Large intestine (tissue), 12 donors: ENCODE results near the gene ZFP30. TPM values are rescaled to one million over a fixed set of nuclear protein-coding genes. Genes with fewer than 3 reads are reported as not detected.
"Not testable (repeated sequence)": the region's sequence is repeated elsewhere in the genome, so short reads cannot be mapped to it uniquely, and the experiment has no call there.

Experiments used
- DNase-seq, 2 donors: peaks; one replicate each; pipeline versions ENCODE4 v3.0.0 to v3.0.0-alpha.2; 2013
- H3K27ac ChIP-seq: one replicate; pipeline ENCODE4 v1.5.1; 2013; ENCODE audit warnings: low read length
- H3K27me3 ChIP-seq: 2 replicates; pipeline ENCODE4 v1.6.1; 2013; ENCODE audit warnings: low read length; ENCODE audit not compliant: control insufficient read depth, insufficient read depth
- H3K36me3 ChIP-seq: 2 replicates; pipeline ENCODE4 v1.6.1; 2013; ENCODE audit warnings: low read length; ENCODE audit not compliant: control insufficient read depth, insufficient read depth
- H3K4me1 ChIP-seq: one replicate; pipeline ENCODE4 v1.6.1; 2013; ENCODE audit warnings: low read length; ENCODE audit not compliant: control insufficient read depth, insufficient read depth
- H3K4me3 ChIP-seq: one replicate; pipeline ENCODE4 v1.5.1; 2013; ENCODE audit warnings: low read length
- H3K9me3 ChIP-seq: one replicate; pipeline ENCODE4 v1.6.1; 2013; ENCODE audit warnings: mild to moderate bottlenecking, low read depth, low read length, moderate library complexity; ENCODE audit not compliant: control insufficient read depth
- WGBS: methylation state at CpG from one replicate; pipeline ENCODE4 v1.1.5; 2013; ENCODE audit warnings: low lambda C conversion rate; ENCODE audit not compliant: insufficient coverage; 5-methylcytosine and 5-hydroxymethylcytosine counted together
- long read RNA-seq, 11 donors: transcript quantifications; one replicate each; lab custom pipeline, GENCODE V29; 2026
- polyA plus RNA-seq: library from polyadenylated mRNA; unstranded; fragments of 120-200 nt; gene quantifications from one replicate; pipeline ENCODE4 v1.2.1, GENCODE V29; 2013

Gene ZFP30
- polyA plus RNA-seq: 16.6 TPM
- long read RNA-seq, donor 1: 0 reads
- long read RNA-seq, donor 2: 0 reads
- long read RNA-seq, donor 3: 0 reads
- long read RNA-seq, donor 4: 0 reads
- long read RNA-seq, donor 5, full-length matches to known transcripts: 1 of 1 reads
- long read RNA-seq, donor 5, partial matches to known transcripts: 0 of 1 reads
- long read RNA-seq, donor 5, other reads (novel, unspliced or antisense): 0 of 1 reads
- long read RNA-seq, donor 6: 0 reads
- long read RNA-seq, donor 7, partial matches to known transcripts: 0 of 1 reads
- long read RNA-seq, donor 7, other reads (novel, unspliced or antisense): 0 of 1 reads
- long read RNA-seq, donor 8: 0 reads
- long read RNA-seq, donor 9: 0 reads
- long read RNA-seq, donor 10: 0 reads
- long read RNA-seq, donor 11: 0 reads

DNA sequence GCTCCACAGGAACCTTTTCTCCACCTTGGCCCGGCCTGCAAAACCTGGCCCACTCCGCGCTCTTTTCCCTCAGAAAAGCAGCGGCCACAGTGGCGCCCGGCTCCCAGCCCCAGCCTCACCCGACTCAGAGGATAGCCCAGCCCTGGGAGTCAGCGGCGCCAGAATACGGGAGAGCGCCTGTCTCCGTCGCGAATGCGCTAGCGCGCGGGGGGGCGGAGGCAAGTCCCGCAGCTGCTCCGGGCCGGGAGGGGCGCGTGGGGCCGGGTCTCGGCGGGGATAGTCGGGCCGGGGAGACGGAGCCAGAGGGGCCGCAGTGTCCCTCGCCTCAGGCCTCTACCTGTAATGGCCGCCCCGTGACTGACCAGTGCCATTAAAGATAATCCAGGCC lies at the start of gene ZFP30:
ZFP30 (minus strand) TSS at position 165 of the 388 bp plus-strand sequence. CDS start 7,643 bp downstream, outside the sequence.
- no CpG with 5 or more reads among the region's 34 CpGs for WGBS
- no peaks in the 10 kb centered on the region for H3K27me3 ChIP-seq
- DNase-seq: peak; percentile 91 to 95
- peak within 1 kb of the TSS; percentile 87 for H3K4me3 ChIP-seq
- H3K4me1 ChIP-seq: no peaks in the 10 kb centered on the region
- peak within 1 kb of the TSS; percentile 92 for H3K27ac ChIP-seq
- peaks cover 1% of the 10 kb centered on the region for H3K36me3 ChIP-seq
- H3K9me3 ChIP-seq: no peaks in the 10 kb centered on the region

DNA sequence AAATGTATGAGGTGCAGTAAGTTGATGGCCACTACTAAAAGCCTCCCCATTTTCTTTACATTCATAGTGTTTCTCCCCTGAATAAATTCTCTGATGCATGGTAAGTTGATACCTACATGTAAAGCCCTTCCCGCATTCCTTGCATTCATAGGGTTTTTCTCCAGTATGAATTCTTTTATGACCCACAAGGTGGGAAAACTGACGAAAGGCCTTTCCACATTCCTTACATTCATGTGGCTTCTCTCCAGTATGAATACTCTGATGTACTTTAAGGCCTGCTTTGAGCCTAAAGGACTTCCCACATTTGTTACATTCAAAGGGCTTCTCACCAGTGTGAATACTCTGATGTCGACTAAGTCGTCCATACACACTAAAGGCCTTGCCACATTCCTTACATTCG lies 43.8 kb upstream of the ZFP30 start:
- Histone ChIP-seq H3K9me3 (peaks cover 4% of the 10 kb centered on the region), H3K4me1 (no peaks in the 10 kb centered on the region), H3K27ac (no peak overlapping the region), H3K27me3 (no peaks in the 10 kb centered on the region), H3K36me3 (peaks cover 15% of the 10 kb centered on the region), H3K4me3 (no peak overlapping the region)
- WGBS: no CpG with 5 or more reads among the region's 5 CpGs
- no peak for DNase-seq

DNA sequence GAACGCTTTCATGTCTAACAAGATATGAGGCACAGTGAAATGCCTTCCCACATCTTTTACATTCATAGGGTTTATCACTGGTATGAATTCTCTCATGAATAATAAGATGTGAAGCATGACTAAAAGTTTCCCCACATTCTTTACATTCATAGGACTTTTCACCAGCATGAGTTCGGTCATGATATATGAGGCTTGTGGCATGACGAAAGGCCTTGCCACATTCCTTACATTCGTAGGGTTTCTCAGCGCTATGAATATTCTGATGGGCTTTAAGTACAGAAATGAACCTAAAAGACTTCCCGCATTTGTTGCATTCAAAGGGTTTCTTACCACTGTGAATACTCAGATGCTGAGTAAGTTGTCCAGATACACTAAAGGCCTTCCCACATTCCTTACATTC lies 43.0 kb upstream of the ZFP30 start:
- Histone ChIP-seq H3K36me3 (peaks cover 15% of the 10 kb centered on the region), H3K27ac (no peak overlapping the region), H3K9me3 (peaks cover 4% of the 10 kb centered on the region), H3K4me3 (no peak overlapping the region), H3K27me3 (no peaks in the 10 kb centered on the region), H3K4me1 (no peaks in the 10 kb centered on the region)
- WGBS: no CpG with 5 or more reads among the region's 6 CpGs
- no peak for DNase-seq

DNA sequence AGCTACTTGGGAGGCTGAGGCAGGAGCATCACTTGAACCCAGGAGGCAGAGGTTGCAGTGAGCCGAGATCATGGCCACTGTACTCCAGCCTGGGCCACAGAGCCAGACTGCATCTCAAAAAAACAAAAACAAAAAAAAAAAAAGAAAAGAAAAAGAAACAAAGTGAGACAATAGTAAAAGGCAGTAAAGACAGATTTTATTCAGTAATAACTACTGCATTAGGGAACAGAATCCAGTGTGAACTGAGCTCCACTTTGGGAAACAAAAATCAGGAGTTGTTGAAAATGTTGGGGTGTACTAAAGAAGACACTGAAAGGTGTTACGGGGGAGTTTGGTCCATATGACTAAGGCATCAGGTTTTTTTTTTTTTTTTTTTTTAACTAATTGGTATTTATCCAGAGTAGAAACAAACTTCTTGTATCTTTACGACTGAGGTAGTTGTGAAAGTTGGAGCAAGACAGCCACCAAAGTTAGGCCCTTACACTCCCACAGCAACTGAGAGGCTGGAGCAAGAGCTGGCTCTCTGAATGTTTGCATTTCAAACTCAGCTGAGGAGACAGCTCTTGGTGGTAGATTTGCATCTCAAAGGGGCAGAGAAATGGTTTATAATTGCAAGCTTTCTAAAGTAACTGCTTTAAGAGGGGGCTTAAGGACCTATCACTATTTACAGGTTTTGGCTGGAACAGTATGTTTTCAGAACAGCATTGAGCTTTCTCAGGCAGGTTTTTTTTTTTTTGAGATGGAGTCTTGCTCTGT lies 40.1 kb upstream of the ZFP30 start:
- no peak overlapping the region for H3K4me3 ChIP-seq
- H3K27ac ChIP-seq: no peak overlapping the region
- DNase-seq: no peak
- H3K36me3 ChIP-seq: peaks cover 15% of the 10 kb centered on the region
- H3K9me3 ChIP-seq: peaks cover 4% of the 10 kb centered on the region
- no peaks in the 10 kb centered on the region for H3K27me3 ChIP-seq
- H3K4me1 ChIP-seq: no peaks in the 10 kb centered on the region
- 80% methylated on average over 1 of the region's 3 CpGs for WGBS

DNA sequence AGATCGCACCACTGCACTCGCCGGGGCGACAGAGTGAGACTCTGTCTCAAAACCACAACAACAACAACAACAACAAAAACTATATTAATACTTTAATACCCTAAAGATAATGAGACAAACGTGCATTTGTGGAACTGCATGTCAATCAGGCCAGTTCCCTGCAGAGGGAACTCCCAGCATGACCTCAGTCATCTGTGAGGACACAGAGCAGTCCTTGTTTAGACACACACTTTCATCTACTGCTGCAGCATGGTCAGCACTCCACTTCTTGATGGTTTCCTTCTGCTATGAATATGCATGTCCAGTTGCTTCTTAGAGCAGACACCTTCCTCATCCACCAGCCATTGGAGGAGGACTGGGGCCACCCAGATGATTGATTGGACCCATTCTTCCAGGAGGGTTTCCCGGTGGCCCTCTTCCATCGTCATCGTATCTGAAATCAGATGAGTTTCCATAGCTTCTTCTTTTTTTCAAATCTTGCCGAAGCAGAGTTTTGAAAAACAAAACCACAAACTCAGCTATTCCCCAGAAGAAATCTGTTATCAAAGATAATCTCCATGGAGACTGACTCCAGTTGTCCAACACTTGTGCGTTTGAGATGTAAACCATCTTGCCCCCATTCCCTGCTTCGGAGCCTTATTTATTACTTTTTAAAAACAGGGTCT lies 37.8 kb upstream of the ZFP30 start:
- Histone ChIP-seq H3K9me3 (peaks cover 4% of the 10 kb centered on the region), H3K36me3 (peaks cover 2% of the 10 kb centered on the region), H3K27me3 (no peaks in the 10 kb centered on the region), H3K4me3 (no peak overlapping the region), H3K4me1 (no peaks in the 10 kb centered on the region), H3K27ac (no peak overlapping the region)
- no peak for DNase-seq
- WGBS: 64% methylated on average over 4 of the region's 11 CpGs

DNA sequence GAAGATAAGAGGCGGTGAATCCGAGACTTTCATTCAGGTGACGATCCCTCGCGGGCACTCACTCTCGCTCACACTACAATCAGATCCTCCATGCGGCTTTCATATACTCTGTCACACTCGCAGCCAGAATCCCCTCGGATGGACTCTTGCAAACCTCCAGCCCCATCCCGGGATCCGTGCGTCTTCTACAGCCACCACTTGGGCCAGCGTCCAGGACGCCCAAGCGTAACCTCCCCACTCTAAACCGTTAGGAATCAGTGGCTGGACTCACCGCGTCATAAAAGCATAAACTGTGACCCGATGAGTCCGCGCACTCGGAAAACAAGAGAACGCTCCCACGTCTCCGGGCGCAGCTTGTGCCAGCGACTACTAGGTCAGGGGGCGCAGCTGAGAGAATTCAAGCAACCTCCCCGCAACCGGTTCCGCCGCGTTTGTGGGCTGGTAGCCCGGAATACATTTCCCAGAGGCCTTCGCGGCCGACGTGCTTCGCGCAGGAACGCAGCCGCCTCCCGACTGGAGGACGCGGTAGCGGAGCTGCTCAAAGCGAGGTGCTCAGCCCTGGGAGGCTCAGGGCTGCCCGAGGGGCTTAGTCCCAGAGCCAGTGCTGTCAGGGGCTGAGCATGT lies 36.7 kb upstream of the ZFP30 start:
- Histone ChIP-seq H3K27ac (peak overlapping the region; percentile 77), H3K9me3 (peaks cover 4% of the 10 kb centered on the region), H3K36me3 (peaks cover 2% of the 10 kb centered on the region), H3K27me3 (no peaks in the 10 kb centered on the region), H3K4me3 (peak overlapping the region; percentile 62), H3K4me1 (no peaks in the 10 kb centered on the region)
- WGBS: no CpG with 5 or more reads among the region's 48 CpGs
- peak; percentile 79 to 89 for DNase-seq

DNA sequence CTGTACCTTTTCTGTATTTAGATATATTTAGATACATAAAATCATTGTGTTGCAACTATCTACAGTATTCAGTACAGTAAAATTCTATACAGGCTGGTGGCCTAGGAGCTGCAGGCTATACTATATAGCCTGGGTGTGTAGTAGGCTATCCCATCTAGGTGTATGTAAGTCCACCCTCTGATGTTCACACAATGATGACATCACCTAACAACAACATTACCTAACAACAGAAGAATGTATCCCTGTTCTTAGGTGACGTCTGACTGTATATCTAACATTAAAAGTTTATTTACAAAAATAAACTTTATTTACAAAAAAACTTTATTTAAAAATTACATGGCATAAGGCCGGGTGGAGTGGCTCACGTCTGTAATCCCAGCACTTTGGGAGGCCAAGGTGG lies 28.3 kb upstream of the ZFP30 start:
- no peaks in the 10 kb centered on the region for H3K4me1 ChIP-seq
- no peaks in the 10 kb centered on the region for H3K36me3 ChIP-seq
- no peaks in the 10 kb centered on the region for H3K9me3 ChIP-seq
- H3K4me3 ChIP-seq: no peak overlapping the region
- no peak overlapping the region for H3K27ac ChIP-seq
- H3K27me3 ChIP-seq: no peaks in the 10 kb centered on the region
- WGBS: 80% methylated on average over 1 of the region's 3 CpGs
- DNase-seq: no peak

DNA sequence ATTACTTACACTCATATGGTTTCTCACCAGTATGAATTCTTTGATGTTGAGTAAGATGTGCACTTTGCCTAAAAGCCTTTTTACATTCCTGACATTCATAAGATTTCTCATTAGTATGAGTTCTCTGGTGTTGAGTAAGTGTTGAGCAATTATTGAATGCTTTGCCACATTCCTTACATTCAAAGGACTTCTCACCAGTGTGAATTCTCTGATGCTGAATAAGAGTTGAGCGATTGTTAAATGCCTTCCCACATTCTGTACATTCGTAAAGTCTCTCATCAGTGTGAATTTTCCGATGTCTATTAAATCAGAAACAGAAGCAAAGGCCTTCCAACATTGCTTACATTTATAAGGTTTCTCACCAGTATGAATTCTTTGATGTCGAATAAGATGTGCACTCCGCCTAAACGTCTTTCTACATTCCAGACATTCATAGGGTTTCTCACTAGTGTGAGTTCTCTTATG lies 14.2 kb upstream of the ZFP30 start:
- Histone ChIP-seq H3K27ac (no peak overlapping the region), H3K36me3 (no peaks in the 10 kb centered on the region), H3K27me3 (no peaks in the 10 kb centered on the region), H3K4me1 (no peaks in the 10 kb centered on the region), H3K4me3 (no peak overlapping the region), H3K9me3 (peaks cover 20% of the 10 kb centered on the region)
- no peak for DNase-seq
- 84% methylated on average over 4 of the region's 6 CpGs for WGBS

DNA sequence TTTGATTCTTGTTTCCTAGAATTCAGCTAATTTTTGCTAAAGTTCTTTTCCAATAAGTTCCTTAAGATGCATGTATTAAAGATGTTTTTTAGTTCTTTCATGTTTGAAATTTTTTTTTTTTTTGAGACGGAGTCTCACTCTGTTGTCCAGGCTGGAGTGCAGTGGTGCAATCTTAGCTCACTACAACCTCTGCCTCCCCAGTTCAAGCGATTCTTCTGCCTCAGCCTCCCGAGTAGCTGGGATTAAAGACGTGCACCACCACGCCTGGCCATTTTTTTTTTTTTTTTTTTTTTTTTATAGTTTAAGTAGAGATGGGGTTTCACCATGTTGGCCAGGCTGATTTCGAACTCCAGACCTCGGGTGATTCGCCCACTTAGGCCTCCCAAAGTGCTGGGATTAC lies 1.9 kb upstream of the ZFP30 start:
- not testable (repeated sequence) for DNase-seq, H3K9me3 ChIP-seq, H3K4me1 ChIP-seq, H3K4me3 ChIP-seq, H3K36me3 ChIP-seq, H3K27me3 ChIP-seq, H3K27ac ChIP-seq
- WGBS: no CpG with 5 or more reads among the region's 8 CpGs
